ENCODE measurements around the gene ABLIM3.

DNA sequence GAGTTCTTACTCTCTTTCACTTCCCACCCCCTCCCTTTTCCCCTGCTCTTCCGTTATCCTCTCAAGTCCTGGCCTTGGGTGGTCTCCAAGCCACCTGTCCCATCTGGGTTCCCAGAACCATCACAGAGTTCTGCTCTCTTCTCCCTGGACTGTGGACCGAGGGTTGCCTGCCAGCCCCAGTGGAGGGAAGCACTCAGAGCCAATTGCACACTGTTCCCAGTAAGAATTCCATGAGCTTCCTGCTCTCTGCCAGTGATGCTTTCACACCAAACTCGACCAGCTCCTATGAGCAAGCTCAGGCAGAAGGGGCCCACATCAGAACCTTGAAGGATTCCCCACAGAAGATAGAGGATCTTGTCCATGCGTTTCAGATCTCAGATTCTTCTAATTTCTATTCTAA is 110.3 kb downstream of the ABLIM3 start:
- TF ChIP-seq, protein P1, sequence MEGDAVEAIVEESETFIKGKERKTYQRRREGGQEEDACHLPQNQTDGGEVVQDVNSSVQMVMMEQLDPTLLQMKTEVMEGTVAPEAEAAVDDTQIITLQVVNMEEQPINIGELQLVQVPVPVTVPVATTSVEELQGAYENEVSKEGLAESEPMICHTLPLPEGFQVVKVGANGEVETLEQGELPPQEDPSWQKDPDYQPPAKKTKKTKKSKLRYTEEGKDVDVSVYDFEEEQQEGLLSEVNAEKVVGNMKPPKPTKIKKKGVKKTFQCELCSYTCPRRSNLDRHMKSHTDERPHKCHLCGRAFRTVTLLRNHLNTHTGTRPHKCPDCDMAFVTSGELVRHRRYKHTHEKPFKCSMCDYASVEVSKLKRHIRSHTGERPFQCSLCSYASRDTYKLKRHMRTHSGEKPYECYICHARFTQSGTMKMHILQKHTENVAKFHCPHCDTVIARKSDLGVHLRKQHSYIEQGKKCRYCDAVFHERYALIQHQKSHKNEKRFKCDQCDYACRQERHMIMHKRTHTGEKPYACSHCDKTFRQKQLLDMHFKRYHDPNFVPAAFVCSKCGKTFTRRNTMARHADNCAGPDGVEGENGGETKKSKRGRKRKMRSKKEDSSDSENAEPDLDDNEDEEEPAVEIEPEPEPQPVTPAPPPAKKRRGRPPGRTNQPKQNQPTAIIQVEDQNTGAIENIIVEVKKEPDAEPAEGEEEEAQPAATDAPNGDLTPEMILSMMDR (IDR thresholded peaks at IDR 0.05; ENCODE audit: poor library complexity), result no peak
- TF ChIP-seq EZH2phosphoT487 (IDR thresholded peaks at IDR 0.05; ENCODE audit: low read depth, severe bottlenecking, unreplicated experiment) (no peak), EZH2 (IDR thresholded peaks at IDR 0.05; ENCODE audit: borderline replicate concordance) (no peak)

Data from hepatocyte (in vitro differentiated cells).